T-cell (primary cell): Measurements from ENCODE around the gene ARHGEF12. TPM values are rescaled to one million over a fixed set of nuclear protein-coding genes. Genes with fewer than 3 reads are reported as not detected.

Source experiments
- ATAC-seq, 4 experiments: fragments of 200-7000 bp in 3 of 4; fragments of 150-1000 bp in 1 of 4; cut with Tn5 transposase; replicated peaks in 1 of 4; 1 replicate in 3 of 4; 2 replicates in 1 of 4; pipeline ENCODE4 v1.10.0; 2021; ENCODE audit warnings: moderate library complexity in 3 of 4, mild to moderate bottlenecking in 2 of 4, moderate number of reproducible peaks in 1 of 4
- CTCF ChIA-PET, 2 donors: fragments of 300-600 bp; sonication (Branson Sonifier 250); formaldehyde crosslinking; loops; one replicate each; lab custom pipeline; 2022; ENCODE audit warnings: antibody characterized with exemption in 2 of 2; lab: Charles Lee
- POLR2A ChIA-PET, 2 donors: fragments of 300-600 bp; sonication (Branson Sonifier 250); formaldehyde crosslinking; loops; one replicate each; lab custom pipeline; 2022; ENCODE audit warnings: antibody characterized with exemption in 2 of 2; lab: Charles Lee
- DNase-seq, 35 experiments: peaks; one replicate each; pipeline versions ENCODE4 v3.0.0 to v3.0.0-alpha.2; 2013 to 2023
- H3K27ac ChIP-seq: one replicate; pipeline ENCODE4 v1.5.1; 2013; ENCODE audit warnings: low read length
- H3K27me3 ChIP-seq, 2 experiments: replicated peaks in 1 of 2; 1 replicate in 1 of 2; 2 replicates in 1 of 2; pipeline versions ENCODE4 v1.6.1 to v1.7.0; 2013; ENCODE audit warnings: low read length in 1 of 2, mixed read lengths in 1 of 2; ENCODE audit not compliant: control insufficient read depth in 2 of 2, insufficient read depth in 2 of 2; ENCODE audit errors: extremely low read depth in 1 of 2
- H3K36me3 ChIP-seq, 2 donors: 1 replicate in 1 of 2; 2 replicates in 1 of 2; pipeline versions ENCODE4 v1.6.1 to v1.7.0; 2013; ENCODE audit warnings: low read length in 1 of 2; ENCODE audit not compliant: control insufficient read depth in 2 of 2, insufficient read depth in 1 of 2; ENCODE audit errors: extremely low read depth in 1 of 2
- H3K4me1 ChIP-seq, 2 experiments: 1 replicate in 1 of 2; 2 replicates in 1 of 2; pipeline versions ENCODE4 v1.6.1 to v1.7.0; 2013; ENCODE audit warnings: low read length in 2 of 2, mixed read lengths in 1 of 2; ENCODE audit not compliant: insufficient read depth in 2 of 2, control insufficient read depth in 1 of 2; ENCODE audit errors: extremely low read depth in 1 of 2
- H3K4me3 ChIP-seq, 2 donors: 1 replicate in 1 of 2; 2 replicates in 1 of 2; pipeline versions ENCODE4 v1.5.1 to v1.7.0; 2013; ENCODE audit warnings: mild to moderate bottlenecking in 2 of 2, low read length in 1 of 2, moderate library complexity in 1 of 2; ENCODE audit not compliant: control insufficient read depth in 1 of 2; ENCODE audit errors: extremely low read depth in 1 of 2
- H3K9me3 ChIP-seq: 2 replicates; pipeline ENCODE4 v1.7.0; 2013
- H3K27ac Mint-ChIP-seq, 2 donors: one replicate each; pipeline ENCODE4 v1.8.0; 2020 to 2021; ENCODE audit warnings: mild to moderate bottlenecking in 2 of 2, mixed read lengths in 2 of 2
- H3K27me3 Mint-ChIP-seq, 2 donors: one replicate each; pipeline ENCODE4 v1.8.0; 2021 to 2022; ENCODE audit warnings: mixed read lengths in 2 of 2
- H3K36me3 Mint-ChIP-seq: one replicate; pipeline ENCODE4 v1.8.0; 2021; ENCODE audit warnings: mixed read lengths
- H3K4me1 Mint-ChIP-seq, 3 donors: one replicate each; pipeline ENCODE4 v1.8.0; 2020 to 2022; ENCODE audit warnings: mixed read lengths in 3 of 3, mild to moderate bottlenecking in 1 of 3
- H3K4me3 Mint-ChIP-seq, 3 donors: one replicate each; pipeline ENCODE4 v1.8.0; 2020 to 2022; ENCODE audit warnings: mild to moderate bottlenecking in 3 of 3, mixed read lengths in 3 of 3, moderate library complexity in 3 of 3
- H3K9me3 Mint-ChIP-seq, 3 donors: one replicate each; pipeline ENCODE4 v1.8.0; 2020 to 2022; ENCODE audit warnings: mixed read lengths in 3 of 3
- WGBS: methylation state at CpG from one replicate; pipeline ENCODE4 v1.1.5; 2013; ENCODE audit warnings: missing lambda C conversion rate; ENCODE audit not compliant: insufficient coverage; 5-methylcytosine and 5-hydroxymethylcytosine counted together
- total RNA-seq, 35 experiments: library from RNA in 6 of 35; stranded (reverse) in 6 of 35; fragments of 120-200 nt in 1 of 35; gene quantifications; one replicate each; pipeline versions ENCODE4 v1.2.1 to v1.2.4 and lab custom pipeline; 2013 to 2026

Gene ARHGEF12
- total RNA-seq, 5 donors from 2014 or later (not counting 1 experiment from before 2014, with no cell fraction given) = 4.8 to 12.8 (median 8.0) TPM

GRCh38 chr11:120516461-120517389 lies 180.5 kb downstream of the ARHGEF12 start:
- Histone ChIP-seq H3K9me3 (no peaks in the 10 kb centered on the region), H3K27ac (no peak overlapping the region), H3K4me3 (no peak overlapping the region), H3K4me1 (peaks cover 0 to 4% of the 10 kb centered on the region in 2 experiments), H3K27me3 (peaks cover 0 to 71% of the 10 kb centered on the region in 2 experiments), H3K36me3 (no peaks in the 10 kb centered on the region)
- H3K9me3 Mint-ChIP-seq = no peaks in the 10 kb centered on the region
- no peak overlapping the region for H3K4me3 Mint-ChIP-seq
- peaks cover 32 to 47% of the 10 kb centered on the region in 2 donors for H3K27me3 Mint-ChIP-seq
- H3K36me3 Mint-ChIP-seq = no peaks in the 10 kb centered on the region
- no peak for DNase-seq
- H3K27ac Mint-ChIP-seq = no peak overlapping the region
- WGBS = 54% methylated on average over 35 of the region's 39 CpGs
- no peak for ATAC-seq
- CTCF ChIA-PET = no interaction called here
- POLR2A ChIA-PET = no interaction called here
- peaks cover 0 to 5% (median 0%) of the 10 kb centered on the region in 3 donors for H3K4me1 Mint-ChIP-seq

GRCh38 chr11:120517390-120517761 lies 181.2 kb downstream of the ARHGEF12 start:
- CTCF ChIA-PET = no interaction called here
- peaks cover 32 to 47% of the 10 kb centered on the region in 2 donors for H3K27me3 Mint-ChIP-seq
- Histone ChIP-seq H3K27ac (no peak overlapping the region), H3K9me3 (no peaks in the 10 kb centered on the region), H3K36me3 (no peaks in the 10 kb centered on the region), H3K27me3 (peaks cover 0 to 72% of the 10 kb centered on the region in 2 experiments), H3K4me3 (no peak overlapping the region), H3K4me1 (no peaks in the 10 kb centered on the region)
- no peak overlapping the region for H3K27ac Mint-ChIP-seq
- DNase-seq (no peak), ATAC-seq (no peak)
- H3K36me3 Mint-ChIP-seq = no peaks in the 10 kb centered on the region
- WGBS = 87% methylated on average over 11 of the region's 13 CpGs
- POLR2A ChIA-PET = no interaction called here
- H3K4me1 Mint-ChIP-seq = peaks cover 0 to 5% (median 0%) of the 10 kb centered on the region in 3 donors
- no peak overlapping the region for H3K4me3 Mint-ChIP-seq
- H3K9me3 Mint-ChIP-seq = no peaks in the 10 kb centered on the region

- ATAC-seq (no peak), DNase-seq (no peak)
- CTCF ChIA-PET = interaction anchor here in 1 of 2 donors (0.6 kb wide), 1 partner anchor 83 kb away, joined by 4 read pairs; no protein-coding TSS in a partner anchor
- Histone ChIP-seq H3K36me3 (no peaks in the 10 kb centered on the region), H3K9me3 (no peaks in the 10 kb centered on the region), H3K27me3 (peaks cover 0 to 73% of the 10 kb centered on the region in 2 experiments), H3K27ac (no peak overlapping the region), H3K4me1 (no peaks in the 10 kb centered on the region), H3K4me3 (no peak overlapping the region)
- whole genome bisulfite sequencing = 79% methylated on average over 5 of the region's 7 CpGs
- H3K9me3 Mint-ChIP-seq = no peaks in the 10 kb centered on the region
- no peak overlapping the region for H3K4me3 Mint-ChIP-seq
- POLR2A ChIA-PET = no interaction called here
- H3K27ac Mint-ChIP-seq = no peak overlapping the region
- peaks cover 0 to 5% (median 0%) of the 10 kb centered on the region in 3 donors for H3K4me1 Mint-ChIP-seq
- no peaks in the 10 kb centered on the region for H3K36me3 Mint-ChIP-seq
- H3K27me3 Mint-ChIP-seq = peaks cover 33 to 46% of the 10 kb centered on the region in 2 donors
These were observed 181.6 kb downstream of the ARHGEF12 start for GRCh38 chr11:120517801-120518291.

- H3K9me3 ChIP-seq = no peaks in the 10 kb centered on the region
- CTCF ChIA-PET = interaction anchor here in 1 of 2 donors (0.6 kb wide), 1 partner anchor 83 kb away, joined by 4 read pairs; no protein-coding TSS in a partner anchor
- ATAC-seq (no peak), DNase-seq (no peak)
- POLR2A ChIA-PET = no interaction called here
- H3K4me1 ChIP-seq = no peaks in the 10 kb centered on the region
- no peak overlapping the region for H3K4me3 Mint-ChIP-seq
- H3K27ac Mint-ChIP-seq = no peak overlapping the region
- H3K27me3 Mint-ChIP-seq = peaks cover 37 to 43% of the 10 kb centered on the region in 2 donors
- H3K4me1 Mint-ChIP-seq = peaks cover 0 to 5% (median 0%) of the 10 kb centered on the region in 3 donors
- H3K4me3 ChIP-seq = no peak overlapping the region
- no peaks in the 10 kb centered on the region for H3K36me3 Mint-ChIP-seq
- no peak overlapping the region for H3K27ac ChIP-seq
- H3K36me3 ChIP-seq = no peaks in the 10 kb centered on the region
- WGBS = 89% methylated on average over 5 of the region's 7 CpGs
- H3K9me3 Mint-ChIP-seq = no peaks in the 10 kb centered on the region
- H3K27me3 ChIP-seq = peaks cover 0 to 73% of the 10 kb centered on the region in 2 experiments
These were observed 182.1 kb downstream of the ARHGEF12 start for GRCh38 chr11:120518356-120518755.

GRCh38 chr11:120519474-120519873 lies 183.3 kb downstream of the ARHGEF12 start:
- no peak overlapping the region for H3K27ac Mint-ChIP-seq
- no peaks in the 10 kb centered on the region for H3K36me3 Mint-ChIP-seq
- no peaks in the 10 kb centered on the region for H3K9me3 Mint-ChIP-seq
- no peaks in the 10 kb centered on the region for H3K4me1 ChIP-seq
- no peak for DNase-seq
- no CpG with 5 or more reads among the region's 3 CpGs for WGBS
- peaks cover 0 to 69% of the 10 kb centered on the region in 2 experiments for H3K27me3 ChIP-seq
- peaks cover 33 to 37% of the 10 kb centered on the region in 2 donors for H3K27me3 Mint-ChIP-seq
- H3K4me3 Mint-ChIP-seq = no peak overlapping the region
- ATAC-seq = no peak
- no peak overlapping the region for H3K27ac ChIP-seq
- no peaks in the 10 kb centered on the region for H3K9me3 ChIP-seq
- ChIA-PET POLR2A (no interaction called here), CTCF (interaction anchor here in 1 of 2 donors (0.7 kb wide), 1 partner anchor 22 kb away, joined by 3 read pairs; no protein-coding TSS in a partner anchor)
- H3K4me1 Mint-ChIP-seq = peaks cover 0 to 5% (median 0%) of the 10 kb centered on the region in 3 donors
- H3K4me3 ChIP-seq = no peak overlapping the region
- H3K36me3 ChIP-seq = no peaks in the 10 kb centered on the region

GRCh38 chr11:120520091-120520822 lies 184.0 kb downstream of the ARHGEF12 start:
- CTCF ChIA-PET = no interaction called here
- no peak for DNase-seq
- WGBS = 93% methylated on average over 8 of the region's 16 CpGs
- Mint-ChIP-seq H3K27me3 (peaks cover 25 to 39% of the 10 kb centered on the region in 2 donors), H3K9me3 (no peaks in the 10 kb centered on the region), H3K4me3 (no peak overlapping the region), H3K27ac (no peak overlapping the region), H3K4me1 (peaks cover 0 to 5% (median 0%) of the 10 kb centered on the region in 3 donors), H3K36me3 (no peaks in the 10 kb centered on the region)
- no peaks in the 10 kb centered on the region for H3K9me3 ChIP-seq
- H3K4me3 ChIP-seq = no peak overlapping the region
- peaks cover 0 to 69% of the 10 kb centered on the region in 2 experiments for H3K27me3 ChIP-seq
- POLR2A ChIA-PET = no interaction called here
- no peak for ATAC-seq
- H3K4me1 ChIP-seq = no peaks in the 10 kb centered on the region
- H3K36me3 ChIP-seq = no peaks in the 10 kb centered on the region
- H3K27ac ChIP-seq = no peak overlapping the region
